ENCODE results near the gene UBA52.

UBA52 gene

DNA sequence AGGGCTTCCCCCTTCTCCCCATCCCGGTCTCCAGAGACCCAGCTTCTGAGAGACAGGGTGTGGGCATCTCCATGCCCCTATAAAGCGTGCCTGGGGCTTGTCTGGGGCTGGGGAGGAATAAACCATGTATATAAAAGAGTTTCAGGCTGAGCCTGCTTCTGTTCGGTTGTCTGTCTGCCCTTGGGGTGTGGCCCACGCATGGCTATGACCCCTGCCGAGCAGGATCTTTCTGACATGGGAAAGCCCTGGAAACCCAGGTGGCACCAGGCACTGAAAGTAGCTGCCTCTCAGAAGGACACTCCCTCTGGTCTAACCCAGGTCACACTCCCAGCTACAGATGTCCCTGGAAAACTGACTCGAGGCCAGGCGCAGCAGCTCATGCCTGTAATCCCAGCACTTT is 49.2 kb downstream of the UBA52 start:
- H3K4me2 ChIP-seq (ENCODE audit: low read depth, low read length), result no peak overlapping the region
- H3K27me3 ChIP-seq (replicated peaks; ENCODE audit: insufficient read depth, low read length), result peaks cover 27% of the 10 kb centered on the region
- no peaks in the 10 kb centered on the region for H3K9me3 ChIP-seq (replicated peaks; ENCODE audit: insufficient read depth, low read length)
- H3F3A ChIP-seq (ENCODE audit: insufficient read depth, low read length), result no peaks in the 10 kb centered on the region
- DNase-seq, result no peak
- H3K9ac ChIP-seq (ENCODE audit: low read length), result no peak overlapping the region
- no peak overlapping the region for H3K27ac ChIP-seq (ENCODE audit: low read length)
- no peaks in the 10 kb centered on the region for H3K4me1 ChIP-seq (ENCODE audit: low read length)
- H2AFZ ChIP-seq (ENCODE audit: low read length), result no peak overlapping the region
- TF ChIP-seq EZH2 (optimal IDR thresholded peaks at IDR 0.05; ENCODE audit: low read depth, low read length) (no peak), EZH2phosphoT487 (IDR thresholded peaks at IDR 0.05; ENCODE audit: low read length) (no peak)
- TF ChIP-seq, protein P1, sequence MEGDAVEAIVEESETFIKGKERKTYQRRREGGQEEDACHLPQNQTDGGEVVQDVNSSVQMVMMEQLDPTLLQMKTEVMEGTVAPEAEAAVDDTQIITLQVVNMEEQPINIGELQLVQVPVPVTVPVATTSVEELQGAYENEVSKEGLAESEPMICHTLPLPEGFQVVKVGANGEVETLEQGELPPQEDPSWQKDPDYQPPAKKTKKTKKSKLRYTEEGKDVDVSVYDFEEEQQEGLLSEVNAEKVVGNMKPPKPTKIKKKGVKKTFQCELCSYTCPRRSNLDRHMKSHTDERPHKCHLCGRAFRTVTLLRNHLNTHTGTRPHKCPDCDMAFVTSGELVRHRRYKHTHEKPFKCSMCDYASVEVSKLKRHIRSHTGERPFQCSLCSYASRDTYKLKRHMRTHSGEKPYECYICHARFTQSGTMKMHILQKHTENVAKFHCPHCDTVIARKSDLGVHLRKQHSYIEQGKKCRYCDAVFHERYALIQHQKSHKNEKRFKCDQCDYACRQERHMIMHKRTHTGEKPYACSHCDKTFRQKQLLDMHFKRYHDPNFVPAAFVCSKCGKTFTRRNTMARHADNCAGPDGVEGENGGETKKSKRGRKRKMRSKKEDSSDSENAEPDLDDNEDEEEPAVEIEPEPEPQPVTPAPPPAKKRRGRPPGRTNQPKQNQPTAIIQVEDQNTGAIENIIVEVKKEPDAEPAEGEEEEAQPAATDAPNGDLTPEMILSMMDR (IDR thresholded peaks at IDR 0.05; ENCODE audit: low read length), result no peak
- no peak overlapping the region for H3K4me3 ChIP-seq (ENCODE audit: low read length)
- no peaks in the 10 kb centered on the region for H4K20me1 ChIP-seq (ENCODE audit: insufficient read depth, low read length)
- H3K9me2 ChIP-seq (replicated peaks; ENCODE audit: insufficient read depth, low read length), result no peaks in the 10 kb centered on the region
- H3K79me2 ChIP-seq (ENCODE audit: low read length), result no peaks in the 10 kb centered on the region
- no peaks in the 10 kb centered on the region for H3K36me3 ChIP-seq (replicated peaks; ENCODE audit: insufficient read depth, low read length)

DNA sequence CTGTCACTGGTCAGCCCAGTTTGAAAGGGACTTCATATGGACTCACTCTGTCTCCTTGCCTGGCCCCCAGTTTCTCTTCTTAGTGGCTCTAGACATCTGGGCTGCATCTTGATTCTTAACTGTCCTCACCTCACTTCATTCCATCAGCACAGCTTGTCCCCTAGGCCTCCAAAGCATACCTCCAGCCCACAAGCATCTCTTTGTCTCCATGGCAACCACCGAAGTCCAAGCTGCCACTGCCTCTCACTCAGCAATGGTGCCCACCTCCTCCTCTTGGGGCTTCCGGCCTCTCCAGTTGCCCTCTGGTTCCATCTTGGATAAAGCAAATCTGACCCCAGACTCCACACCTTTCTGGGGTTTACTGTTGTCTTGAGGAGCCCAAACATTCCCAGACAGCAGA is 55.2 kb downstream of the UBA52 start:
- H4K20me1 ChIP-seq (ENCODE audit: insufficient read depth, low read length), result no peaks in the 10 kb centered on the region
- H3K9ac ChIP-seq (ENCODE audit: low read length), result no peak overlapping the region
- no peaks in the 10 kb centered on the region for H3K9me3 ChIP-seq (replicated peaks; ENCODE audit: insufficient read depth, low read length)
- no peak for TF ChIP-seq EZH2 (optimal IDR thresholded peaks at IDR 0.05; ENCODE audit: low read depth, low read length)
- TF ChIP-seq EZH2phosphoT487 (IDR thresholded peaks at IDR 0.05; ENCODE audit: low read length), result no peak
- TF ChIP-seq, protein P1 (IDR thresholded peaks at IDR 0.05; ENCODE audit: low read length), result no peak
- no peak overlapping the region for H2AFZ ChIP-seq (ENCODE audit: low read length)
- no peak overlapping the region for H3K27ac ChIP-seq (ENCODE audit: low read length)
- H3K27me3 ChIP-seq (replicated peaks; ENCODE audit: insufficient read depth, low read length), result peaks cover 15% of the 10 kb centered on the region
- no peaks in the 10 kb centered on the region for H3K4me1 ChIP-seq (ENCODE audit: low read length)
- no peaks in the 10 kb centered on the region for H3K79me2 ChIP-seq (ENCODE audit: low read length)
- no peaks in the 10 kb centered on the region for H3K36me3 ChIP-seq (replicated peaks; ENCODE audit: insufficient read depth, low read length)
- H3K4me2 ChIP-seq (ENCODE audit: low read depth, low read length), result no peak overlapping the region
- DNase-seq, result no peak
- H3K9me2 ChIP-seq (replicated peaks; ENCODE audit: insufficient read depth, low read length), result no peaks in the 10 kb centered on the region
- H3F3A ChIP-seq (ENCODE audit: insufficient read depth, low read length), result no peaks in the 10 kb centered on the region
- no peak overlapping the region for H3K4me3 ChIP-seq (ENCODE audit: low read length)

All from MM.1S (cell line).